ENCODE data around the gene WAPL.

WAPL gene

GRCh38 chr10:86524225-86524962, 2.8 kb upstream of the WAPL start:
- DNase-seq (ENCODE audit: low read depth, low spot score): no peak

DNA sequence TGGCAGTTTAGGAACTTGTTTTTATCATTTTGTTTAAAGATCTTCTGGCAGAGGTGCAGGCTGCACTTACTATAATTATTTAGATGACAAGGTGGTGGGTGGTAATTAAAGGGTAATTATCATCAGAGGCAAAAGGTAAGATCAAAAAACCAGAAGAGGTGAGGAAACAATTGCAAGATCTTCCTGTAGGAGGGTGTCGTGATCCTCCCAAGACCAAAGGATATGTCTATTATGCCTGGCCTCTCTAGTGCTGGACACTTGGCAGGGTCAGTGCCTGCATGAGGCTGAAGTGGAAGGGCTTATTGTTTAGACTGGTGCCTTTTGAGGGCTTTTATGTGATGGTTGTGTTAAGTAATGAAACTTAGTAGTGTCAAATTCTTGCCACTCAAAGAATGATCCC, 1.8 kb upstream of the WAPL start:
- DNase-seq (ENCODE audit: low read depth, low spot score): no peak

GRCh38 chr10:86522510-86522855, 891 bp upstream of the WAPL start:
- DNase-seq (ENCODE audit: low read depth, low spot score): no peak

DNA sequence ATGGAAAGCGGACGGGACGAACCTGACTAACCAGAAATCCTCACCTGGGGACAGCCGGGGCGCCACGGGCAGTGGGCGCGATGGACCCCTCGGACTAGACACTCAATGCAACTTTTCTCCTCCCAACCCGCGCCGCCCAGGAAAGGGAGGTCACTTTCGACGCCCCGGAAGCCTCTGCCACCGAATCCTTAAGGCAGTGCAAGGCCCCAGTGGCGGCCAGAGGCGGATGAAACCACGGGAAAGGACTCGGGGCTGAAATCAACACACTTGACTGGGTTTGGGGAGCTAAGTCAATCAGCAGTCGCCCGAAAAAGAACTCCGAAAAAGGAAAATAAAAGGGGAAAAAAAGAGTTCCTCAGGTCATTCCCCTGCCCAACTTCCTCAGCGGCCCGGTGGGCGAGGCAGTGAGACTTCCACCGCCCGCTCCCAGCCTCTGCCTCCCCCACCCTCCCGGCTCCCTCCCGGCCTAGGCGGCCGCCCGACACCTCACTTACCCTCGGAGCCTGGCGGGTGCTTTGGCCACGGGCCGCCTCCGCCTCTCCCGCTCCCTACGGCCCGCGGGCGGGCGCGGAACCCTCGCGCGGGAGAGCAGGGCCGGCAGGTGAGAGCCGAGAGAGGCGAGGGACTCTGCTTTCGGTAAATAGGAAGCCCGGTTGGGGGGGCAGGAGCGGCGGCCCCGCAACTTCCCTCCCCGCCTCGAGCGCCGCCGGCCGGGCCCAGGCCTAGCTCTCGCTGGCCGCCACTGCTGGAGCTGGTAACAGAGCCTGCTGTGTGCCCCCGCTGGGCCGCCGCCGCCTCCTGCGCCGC, 518 bp downstream of the WAPL start:
- no peak for DNase-seq (ENCODE audit: low read depth, low spot score)

- DNase-seq (ENCODE audit: low read depth, low spot score): no peak
Measured at GRCh38 chr10:86518781-86519180, 2.8 kb downstream of the WAPL start.

DNA sequence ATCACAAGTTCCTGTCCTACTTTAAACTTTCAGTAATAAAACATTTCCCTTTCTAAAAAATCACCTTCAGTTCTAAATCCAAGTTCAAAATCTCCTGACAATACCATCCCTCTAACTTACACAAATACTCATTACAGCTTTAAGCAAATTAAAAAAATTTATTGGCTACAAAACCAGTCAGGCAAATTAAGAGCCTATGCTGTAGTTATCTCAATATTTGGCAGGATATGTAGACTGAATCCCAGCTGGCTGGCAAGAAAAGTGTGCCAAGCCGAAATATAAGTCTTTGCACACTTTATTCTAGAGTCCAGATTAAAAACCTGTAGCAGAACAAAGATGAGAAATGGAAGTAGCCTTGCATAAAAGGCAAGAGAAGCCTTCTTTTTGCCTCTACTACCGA, 9.5 kb downstream of the WAPL start:
- DNase-seq (ENCODE audit: low read depth, low spot score): no peak

GRCh38 chr10:86511027-86511865, 10.3 kb downstream of the WAPL start:
- no peak for DNase-seq (ENCODE audit: low read depth, low spot score)

- DNase-seq (ENCODE audit: low read depth, low spot score): no peak
Measured at GRCh38 chr10:86509145-86509544, 12.4 kb downstream of the WAPL start.

DNA sequence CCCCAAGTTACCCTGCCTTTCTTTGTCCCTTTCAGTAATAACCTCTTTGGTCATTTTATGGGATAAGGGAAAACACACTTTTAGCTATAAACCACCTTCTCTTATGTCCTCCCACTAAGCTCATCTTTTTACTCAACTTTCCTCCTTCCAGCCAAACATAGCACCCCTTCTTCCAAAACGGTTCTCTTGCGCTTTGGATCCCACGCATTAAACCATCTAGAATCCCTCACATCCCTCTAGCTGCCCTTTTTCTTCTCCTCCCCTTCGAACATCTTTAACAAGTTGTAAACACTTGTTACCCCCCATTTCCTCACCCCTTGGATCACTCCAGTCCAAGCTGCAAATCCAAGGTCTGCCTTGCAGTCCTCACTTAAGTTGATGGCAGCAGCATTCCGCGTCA, 13.4 kb downstream of the WAPL start:
- no peak for DNase-seq (ENCODE audit: low read depth, low spot score)

DNA sequence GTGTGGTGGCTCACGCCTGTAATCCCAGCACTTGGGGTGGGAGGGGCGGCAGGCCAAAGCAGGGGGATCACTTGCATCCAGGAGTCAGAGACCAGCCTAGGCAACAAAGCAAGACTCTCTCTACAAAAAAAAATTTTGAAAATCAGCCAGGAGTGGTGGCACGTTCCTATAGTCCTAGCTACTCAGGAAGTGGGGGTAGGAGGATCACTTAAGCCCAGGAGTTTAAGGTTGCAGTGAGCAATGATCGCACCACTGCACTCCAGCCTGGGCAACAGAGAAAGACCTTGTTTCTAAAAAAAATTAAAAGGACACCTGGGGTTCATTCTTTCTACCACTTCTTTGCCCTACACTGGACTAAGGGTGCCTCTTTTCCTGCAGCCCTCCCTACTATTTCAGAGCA, 15.1 kb downstream of the WAPL start:
- no peak for DNase-seq (ENCODE audit: low read depth, low spot score)

DNA sequence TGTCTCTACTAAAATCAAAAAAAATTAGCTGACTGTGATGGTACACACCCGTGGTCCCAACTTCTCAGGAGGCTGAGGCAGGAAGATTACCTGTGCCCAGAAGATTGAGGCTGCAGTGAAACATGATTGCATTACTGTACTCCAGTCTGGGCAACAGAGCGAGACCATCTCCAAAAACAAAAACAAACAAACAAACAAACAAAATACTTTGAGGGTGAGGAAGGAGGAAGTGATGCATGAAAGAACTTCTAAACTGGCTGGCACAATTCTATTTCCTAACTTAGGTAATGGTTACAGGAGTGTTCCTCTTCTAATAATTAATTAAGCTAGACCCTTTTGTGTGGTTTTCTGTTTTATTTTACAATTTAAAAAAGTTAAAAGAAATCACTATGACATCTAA, 15.5 kb downstream of the WAPL start:
- no peak for DNase-seq (ENCODE audit: low read depth, low spot score)

GRCh38 chr10:86504510-86504909, 17.1 kb downstream of the WAPL start:
- no peak for DNase-seq (ENCODE audit: low read depth, low spot score)

DNA sequence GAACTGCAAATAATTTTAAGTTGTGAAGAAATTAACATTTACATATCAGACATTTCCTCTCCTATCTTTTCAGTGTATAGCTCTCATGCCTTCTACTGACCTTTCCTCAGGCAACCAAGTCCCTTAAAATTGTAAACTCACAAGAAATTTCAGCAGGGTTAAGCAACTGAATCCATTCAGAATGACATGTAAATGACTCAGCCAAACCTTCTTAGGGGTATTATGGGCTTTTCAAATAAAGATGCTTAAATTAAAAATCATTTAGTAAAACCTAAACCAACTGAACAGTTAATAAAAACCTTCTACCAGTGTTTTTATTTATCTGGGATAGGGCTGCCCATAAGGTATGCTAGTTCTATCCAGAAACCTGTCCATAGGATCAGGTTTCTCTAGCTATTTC, 20.7 kb downstream of the WAPL start:
- DNase-seq (ENCODE audit: low read depth, low spot score): no peak

DNA sequence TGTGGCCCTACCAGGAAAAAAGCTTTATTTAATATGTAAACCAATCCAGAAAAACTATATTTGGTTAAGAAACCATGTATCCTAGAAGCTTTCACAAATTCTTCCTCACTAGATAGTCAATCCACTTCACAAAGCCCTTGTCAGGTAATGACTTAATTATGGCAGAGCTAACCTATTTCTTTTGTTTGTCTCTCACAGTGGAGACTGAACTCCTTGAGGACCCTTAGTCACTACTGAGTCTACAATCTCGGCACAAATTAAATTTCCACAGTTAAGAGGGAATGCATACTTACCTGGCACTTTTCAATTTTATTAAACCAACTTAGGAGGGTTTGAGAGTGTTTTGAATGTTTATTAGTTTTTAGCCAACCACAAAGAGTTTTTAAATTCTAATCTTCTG, 23.0 kb downstream of the WAPL start:
- no peak for DNase-seq (ENCODE audit: low read depth, low spot score)

GRCh38 chr10:86497621-86498020, 24.0 kb downstream of the WAPL start:
- no peak for DNase-seq (ENCODE audit: low read depth, low spot score)

DNA sequence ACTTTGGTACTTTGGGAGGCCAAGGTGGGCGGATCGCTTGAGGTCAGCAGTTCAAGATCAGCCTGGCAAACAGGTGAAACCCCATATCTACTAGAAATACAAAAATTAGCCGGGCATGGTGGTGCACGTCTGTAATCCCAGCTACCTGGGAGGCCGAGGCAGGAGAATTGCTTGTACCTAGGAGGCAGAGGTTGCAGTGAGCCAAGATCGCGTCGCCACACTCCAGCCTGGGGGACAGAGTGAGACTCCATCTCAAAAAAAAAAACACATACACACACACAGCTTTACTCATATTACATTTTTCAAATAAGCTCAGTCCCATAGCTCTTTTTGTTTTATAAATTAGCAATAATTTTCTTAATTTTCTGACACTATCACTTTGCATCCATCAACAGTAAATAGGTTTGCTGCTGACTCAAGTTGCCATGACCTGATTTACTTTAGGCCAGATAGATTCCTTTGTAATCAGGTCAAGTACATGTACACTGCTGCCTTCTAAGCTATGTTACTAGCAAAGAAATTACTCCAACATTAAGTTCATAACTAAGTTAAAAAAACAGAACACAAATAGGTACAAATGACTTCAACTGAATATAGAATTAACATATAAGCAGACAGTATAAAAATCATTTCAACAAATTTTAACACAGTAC, 31.5 kb downstream of the WAPL start:
- no peak for DNase-seq (ENCODE audit: low read depth, low spot score)

DNA sequence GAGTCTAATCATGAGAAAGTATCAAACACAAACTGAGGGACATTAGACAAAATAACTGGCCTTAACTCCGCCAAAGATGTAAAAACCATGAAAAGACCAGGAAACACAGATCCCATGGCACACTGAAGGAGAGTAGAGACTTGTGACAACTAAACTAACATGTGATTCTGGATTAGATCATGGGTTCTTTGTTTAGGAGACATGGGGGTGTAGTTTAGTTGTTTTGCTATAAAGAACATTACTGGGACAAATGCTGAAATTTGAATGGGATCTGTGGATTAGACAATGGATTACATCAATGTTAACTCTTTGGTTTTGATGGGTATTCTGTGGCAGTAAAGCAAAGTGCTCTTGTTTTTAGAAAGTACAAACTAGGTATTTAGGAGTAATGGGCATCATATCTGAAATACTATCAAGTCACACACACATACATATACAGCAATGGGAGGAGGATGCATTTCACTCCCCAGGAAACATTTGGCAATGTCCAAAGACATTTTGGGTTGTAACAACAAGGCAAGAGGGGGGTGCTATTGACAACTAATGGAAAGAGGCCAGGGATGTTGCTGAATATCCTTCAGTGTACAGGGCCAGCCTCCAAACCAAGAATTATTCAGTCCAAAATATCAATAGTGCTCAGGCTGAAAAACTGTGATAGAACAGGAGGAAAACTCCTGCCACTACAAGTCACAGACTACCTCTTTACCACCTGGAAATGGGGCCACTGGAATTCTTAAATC, 32.4 kb downstream of the WAPL start:
- DNase-seq (ENCODE audit: low read depth, low spot score): no peak

- no peak for DNase-seq (ENCODE audit: low read depth, low spot score)
Measured at GRCh38 chr10:86486856-86487255, 34.7 kb downstream of the WAPL start.

GRCh38 chr10:86483664-86484063, 37.9 kb downstream of the WAPL start:
- DNase-seq (ENCODE audit: low read depth, low spot score): no peak

- DNase-seq (ENCODE audit: low read depth, low spot score): no peak
Measured at GRCh38 chr10:86481761-86482160, 39.8 kb downstream of the WAPL start.

- DNase-seq (ENCODE audit: low read depth, low spot score): no peak
Measured at GRCh38 chr10:86480571-86480970, 41.0 kb downstream of the WAPL start.
